GM19023 (cell line): ENCODE data around the gene GPR6.

Source experiments
- ATAC-seq: cut with Tn5 transposase; IDR thresholded peaks from one replicate; pipeline ENCODE4 v1.9.1; 2021; ENCODE audit warnings: mild to moderate bottlenecking, moderate library complexity; ENCODE audit not compliant: unreplicated experiment

GPR6 gene

GRCh38 chr6:109998159-109998785 is 20.2 kb downstream of the GPR6 start:
- ATAC-seq: no peak

- ATAC-seq: no peak
Measured at GRCh38 chr6:109999740-110000139, 21.6 kb downstream of the GPR6 start.

GRCh38 chr6:110002676-110003075 is 24.6 kb downstream of the GPR6 start:
- ATAC-seq: no peak

- no peak for ATAC-seq
Measured at GRCh38 chr6:110013386-110013785, 35.3 kb downstream of the GPR6 start.

GRCh38 chr6:110015206-110015605 is 37.1 kb downstream of the GPR6 start:
- ATAC-seq: no peak

- no peak for ATAC-seq
Measured at GRCh38 chr6:110017306-110017705, 39.2 kb downstream of the GPR6 start.

- no peak for ATAC-seq
Measured at GRCh38 chr6:110017946-110018345, 39.8 kb downstream of the GPR6 start.

GRCh38 chr6:110018486-110018885 is 40.4 kb downstream of the GPR6 start:
- no peak for ATAC-seq

GRCh38 chr6:110020888-110021287 is 42.8 kb downstream of the GPR6 start:
- no peak for ATAC-seq

GRCh38 chr6:110029144-110029543 is 51.0 kb downstream of the GPR6 start:
- ATAC-seq: no peak
